CD4-positive, alpha-beta T cell (primary cell): ENCODE measurements around the gene IDUA. TPM values are rescaled to one million over a fixed set of nuclear protein-coding genes. Genes with fewer than 3 reads are reported as not detected.

Source experiments
- ATAC-seq: fragments of 200-7000 bp; cut with Tn5 transposase; one replicate; pipeline ENCODE4 v1.10.0; 2022; ENCODE audit warnings: mild to moderate bottlenecking; ENCODE audit not compliant: poor library complexity
- CTCF ChIA-PET: fragments of 350-600 bp; sonication (Branson Sonifier 250); formaldehyde crosslinking; loops from one replicate; lab custom pipeline; 2021; ENCODE audit warnings: antibody characterized with exemption, inconsistent platforms; lab: Charles Lee
- POLR2A ChIA-PET: fragments of 350-600 bp; sonication (Branson Sonifier 250); formaldehyde crosslinking; loops from one replicate; lab custom pipeline; 2021; ENCODE audit warnings: antibody characterized with exemption, inconsistent platforms; lab: Charles Lee
- DNase-seq, 14 experiments: peaks; one replicate each; pipeline ENCODE4 v3.0.0-alpha.2; 2013 to 2020; ENCODE audit warnings: mixed read lengths in 2 of 14
- H3K27ac ChIP-seq, 2 donors: one replicate each; pipeline versions ENCODE4 v1.5.1 to v1.7.0; 2013; ENCODE audit warnings: low read length in 2 of 2, low read depth in 1 of 2, mild to moderate bottlenecking in 1 of 2
- H3K27me3 ChIP-seq, 2 experiments: 1 replicate in 1 of 2; 2 replicates in 1 of 2; pipeline versions ENCODE4 v1.6.1 to v1.7.0; 2013; ENCODE audit warnings: low read length in 2 of 2, control low read depth in 1 of 2, mild to moderate bottlenecking in 1 of 2, moderate library complexity in 1 of 2; ENCODE audit not compliant: insufficient read depth in 2 of 2, control insufficient read depth in 1 of 2
- H3K36me3 ChIP-seq: one replicate; pipeline ENCODE4 v1.6.1; 2013; ENCODE audit warnings: low read length, control low read depth; ENCODE audit not compliant: insufficient read depth
- H3K4me1 ChIP-seq: one replicate; pipeline ENCODE4 v1.6.1; 2013; ENCODE audit warnings: low read length, control low read depth; ENCODE audit not compliant: insufficient read depth
- H3K4me3 ChIP-seq: one replicate; pipeline ENCODE4 v1.5.1; 2013; ENCODE audit warnings: mild to moderate bottlenecking, low read length, moderate library complexity
- H3K9me3 ChIP-seq, 2 experiments: 1 replicate in 1 of 2; 2 replicates in 1 of 2; pipeline versions ENCODE4 v1.6.1 to v1.7.0; 2013; ENCODE audit warnings: low read length in 2 of 2, mild to moderate bottlenecking in 2 of 2, control low read depth in 1 of 2, moderate library complexity in 1 of 2; ENCODE audit not compliant: control insufficient read depth in 1 of 2, insufficient read depth in 1 of 2
- H3K27ac Mint-ChIP-seq: one replicate; pipeline ENCODE4 v1.8.0; 2020; ENCODE audit warnings: mixed read lengths
- H3K27me3 Mint-ChIP-seq: one replicate; pipeline ENCODE4 v1.8.0; 2021; ENCODE audit warnings: mixed read lengths
- H3K36me3 Mint-ChIP-seq: one replicate; pipeline ENCODE4 v1.8.0; 2021; ENCODE audit warnings: low read depth, mixed read lengths
- H3K4me1 Mint-ChIP-seq: one replicate; pipeline ENCODE4 v1.8.0; 2021; ENCODE audit warnings: low read depth, mixed read lengths
- H3K4me3 Mint-ChIP-seq: one replicate; pipeline ENCODE4 v1.8.0; 2020; ENCODE audit warnings: mild to moderate bottlenecking, mixed read lengths
- H3K9me3 Mint-ChIP-seq: one replicate; pipeline ENCODE4 v1.8.0; 2020; ENCODE audit warnings: mixed read lengths
- intact Hi-C, 2 experiments: fragments of 100-400 bp; cut with DNase I in 1 of 2; cut with micrococcal nuclease in 1 of 2; formaldehyde crosslinking; loops; one replicate each; pipeline versions ENCODE4 v1.15.1 to v1.9.0; 2023 to 2025; cut with DNase I, micrococcal nuclease
- total RNA-seq, 174 experiments: library from RNA in 2 of 174; stranded (reverse) in 2 of 174; gene quantifications; one replicate each; pipeline ENCODE4 v1.2.3 and lab custom pipeline; 2021 to 2026
- TF ChIP-seq, protein P1 (sequence below): fragments of 200-600 bp; IDR thresholded peaks from one replicate; pipeline ENCODE4 v1.8.0; 2022; ENCODE audit warnings: antibody characterized with exemption, mild to moderate bottlenecking

IDUA gene
- total RNA-seq, 2 experiments from 2014 or later, result 70.2 to 77.8 TPM

DNA sequence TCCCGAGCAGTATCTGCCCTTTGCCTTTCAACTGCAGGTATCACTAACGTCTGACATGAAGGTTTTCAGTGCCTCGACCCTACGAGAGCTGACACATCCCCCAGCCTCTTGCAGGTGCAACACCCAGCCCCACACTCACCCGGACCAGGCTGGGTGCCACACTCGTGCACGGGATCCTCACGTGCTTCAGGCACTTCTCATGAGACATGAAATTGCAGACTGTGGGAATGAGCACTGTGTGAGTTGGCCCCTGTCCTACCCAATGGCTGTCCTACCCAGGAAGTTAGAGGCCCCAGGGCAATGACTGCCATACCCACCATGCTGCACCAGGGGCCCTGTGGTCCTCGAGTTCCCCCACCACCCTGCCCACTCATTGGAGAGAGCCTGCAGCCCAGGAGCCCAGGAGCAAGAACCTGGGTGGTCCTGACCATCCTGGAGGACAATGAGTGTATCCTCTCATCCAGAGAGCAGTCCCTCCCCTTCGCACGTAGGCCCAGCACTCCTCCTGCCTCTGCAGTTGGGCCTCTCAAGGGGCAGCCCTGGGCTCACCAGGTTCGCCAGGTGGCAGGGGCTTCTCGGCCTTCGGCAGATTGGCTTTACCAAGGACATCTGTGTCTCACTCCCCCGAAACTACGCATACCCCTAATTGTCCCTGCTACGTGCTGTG is 15.9 kb upstream of the IDUA start:
- ChIA-PET POLR2A (interaction anchor here (1.9 to 2.0 kb wide), 2 partner anchors 39 to 85 kb away, joined by 4 to 7 read pairs; partner anchors contain the start of genes GAK and TMEM175), CTCF (no interaction called here)
- Mint-ChIP-seq H3K9me3 (no peaks in the 10 kb centered on the region), H3K27me3 (no peaks in the 10 kb centered on the region), H3K4me3 (peak overlapping the region; percentile 65), H3K36me3 (no peaks in the 10 kb centered on the region), H3K4me1 (no peaks in the 10 kb centered on the region), H3K27ac (no peak overlapping the region)
- H3K27ac ChIP-seq, result no peak overlapping the region
- H3K9me3 ChIP-seq, result peaks cover 0 to 8% of the 10 kb centered on the region in 2 experiments
- H3K36me3 ChIP-seq, result no peaks in the 10 kb centered on the region
- TF ChIP-seq, protein P1, sequence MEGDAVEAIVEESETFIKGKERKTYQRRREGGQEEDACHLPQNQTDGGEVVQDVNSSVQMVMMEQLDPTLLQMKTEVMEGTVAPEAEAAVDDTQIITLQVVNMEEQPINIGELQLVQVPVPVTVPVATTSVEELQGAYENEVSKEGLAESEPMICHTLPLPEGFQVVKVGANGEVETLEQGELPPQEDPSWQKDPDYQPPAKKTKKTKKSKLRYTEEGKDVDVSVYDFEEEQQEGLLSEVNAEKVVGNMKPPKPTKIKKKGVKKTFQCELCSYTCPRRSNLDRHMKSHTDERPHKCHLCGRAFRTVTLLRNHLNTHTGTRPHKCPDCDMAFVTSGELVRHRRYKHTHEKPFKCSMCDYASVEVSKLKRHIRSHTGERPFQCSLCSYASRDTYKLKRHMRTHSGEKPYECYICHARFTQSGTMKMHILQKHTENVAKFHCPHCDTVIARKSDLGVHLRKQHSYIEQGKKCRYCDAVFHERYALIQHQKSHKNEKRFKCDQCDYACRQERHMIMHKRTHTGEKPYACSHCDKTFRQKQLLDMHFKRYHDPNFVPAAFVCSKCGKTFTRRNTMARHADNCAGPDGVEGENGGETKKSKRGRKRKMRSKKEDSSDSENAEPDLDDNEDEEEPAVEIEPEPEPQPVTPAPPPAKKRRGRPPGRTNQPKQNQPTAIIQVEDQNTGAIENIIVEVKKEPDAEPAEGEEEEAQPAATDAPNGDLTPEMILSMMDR, result no peak
- peaks cover 40% of the 10 kb centered on the region for H3K4me1 ChIP-seq
- no peak overlapping the region for H3K4me3 ChIP-seq
- ATAC-seq (no peak), DNase-seq (no peak)
- intact Hi-C loops, result loop anchor here (1.0 to 5.0 kb wide), 2 partner anchors 36 to 189 kb away; no protein-coding TSS in a partner anchor
- H3K27me3 ChIP-seq, result peaks cover 0 to 2% of the 10 kb centered on the region in 2 experiments

DNA sequence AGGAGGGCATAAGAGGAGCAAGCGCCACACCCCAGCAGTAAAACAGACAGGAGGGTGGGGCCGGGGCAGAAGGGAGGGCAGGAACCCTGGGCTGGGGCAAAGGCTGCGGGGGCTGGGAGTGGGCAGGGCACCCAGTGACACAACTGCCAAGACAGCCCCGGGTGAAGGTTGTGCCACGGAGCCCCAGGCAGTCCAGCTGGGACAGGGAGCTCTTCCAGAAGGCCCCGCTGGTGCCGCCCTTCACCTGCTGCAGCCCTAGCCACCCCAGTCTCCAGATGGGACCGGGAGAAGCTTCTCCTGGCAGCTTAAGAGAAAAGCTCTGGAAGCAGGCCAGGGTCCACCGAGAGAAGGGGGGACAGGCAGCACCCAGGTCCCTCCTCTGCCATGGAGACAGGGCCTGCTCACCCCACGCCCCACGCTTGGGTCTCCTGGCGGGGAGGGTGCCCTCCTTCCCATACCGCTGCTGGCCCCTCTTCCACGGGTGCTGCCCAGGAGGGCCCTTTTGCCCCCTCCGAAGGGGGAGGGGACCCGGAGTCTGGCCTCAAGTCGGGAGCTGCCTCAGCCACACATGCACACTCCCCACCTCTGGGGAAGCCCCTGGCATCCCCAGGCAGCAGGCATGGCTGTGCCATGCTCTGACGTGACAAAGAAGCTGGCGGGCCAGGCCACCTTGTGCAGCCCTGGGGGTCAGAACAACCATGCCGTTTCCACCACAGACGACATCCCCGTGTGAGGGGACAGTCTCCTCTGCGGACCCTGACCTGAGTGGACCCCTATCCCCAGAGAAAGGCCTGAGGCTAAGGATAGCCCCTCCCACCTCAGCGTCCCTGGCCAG is 15.0 kb upstream of the IDUA start:
- CTCF ChIA-PET, result no interaction called here

More for the DNA sequence above, 15.0 kb upstream of the IDUA start:
- no peaks in the 10 kb centered on the region for H3K9me3 Mint-ChIP-seq
- DNase-seq (no peak), ATAC-seq (no peak)
- TF ChIP-seq, protein P1, result no peak
- Histone ChIP-seq H3K4me1 (peaks cover 40% of the 10 kb centered on the region), H3K36me3 (no peaks in the 10 kb centered on the region), H3K9me3 (peaks cover 0 to 8% of the 10 kb centered on the region in 2 experiments), H3K27me3 (peaks cover 0 to 2% of the 10 kb centered on the region in 2 experiments), H3K27ac (no peak overlapping the region), H3K4me3 (peak overlapping the region; percentile 63)
- H3K27me3 Mint-ChIP-seq, result no peaks in the 10 kb centered on the region
- intact Hi-C loops, result loop anchor here in 1 of 2 experiments (5.0 kb wide), 1 partner anchor 190 kb away; no protein-coding TSS in a partner anchor
- no peak overlapping the region for H3K27ac Mint-ChIP-seq
- no peaks in the 10 kb centered on the region for H3K4me1 Mint-ChIP-seq
- peak overlapping the region; percentile 65 for H3K4me3 Mint-ChIP-seq
- POLR2A ChIA-PET, result interaction anchor here (0.5 to 2.0 kb wide), 4 partner anchors 15 to 1283 kb away, joined by 3 to 7 read pairs (median 4); partner anchors contain the start of genes GAK, IDUA and TMEM175
- H3K36me3 Mint-ChIP-seq, result no peaks in the 10 kb centered on the region
